ENCODE results near the gene PLA2R1.

PLA2R1 gene

DNA sequence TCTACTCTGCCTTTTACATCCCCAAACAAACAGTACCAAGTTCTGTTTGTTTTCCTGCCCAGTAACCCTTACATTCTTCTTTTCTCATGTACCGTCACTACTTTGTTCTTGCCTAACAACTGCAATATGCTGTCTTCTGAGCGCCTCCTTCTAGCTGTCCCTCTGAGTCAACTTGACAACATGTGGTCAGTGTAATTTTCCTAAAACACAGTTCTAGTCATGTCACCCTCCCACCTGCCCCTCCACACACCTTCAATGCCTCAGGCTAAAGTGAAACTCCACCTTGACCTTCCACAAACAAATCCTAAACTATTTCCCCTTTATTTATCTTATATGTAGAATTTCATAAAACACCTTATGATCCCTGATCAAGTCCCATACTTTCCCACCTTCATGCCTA is 139.9 kb downstream of the PLA2R1 start:
- no peak overlapping the region for H3K4ac ChIP-seq (ENCODE audit: low read depth in 1 of 2, low read length in 2 of 2)
- no peak overlapping the region for H4K8ac ChIP-seq (ENCODE audit: low read length)
- H3K9me3 ChIP-seq (ENCODE audit: control insufficient read depth, low read length) = no peaks in the 10 kb centered on the region
- H2BK12ac ChIP-seq (ENCODE audit: low read length in 2 of 2) = no peak overlapping the region
- H3K9ac ChIP-seq (ENCODE audit: low read length) = no peak overlapping the region
- no peaks in the 10 kb centered on the region for H3K79me1 ChIP-seq (replicated peaks; ENCODE audit: low read length, poor library complexity, severe bottlenecking)
- H3K23ac ChIP-seq (ENCODE audit: low read length in 2 of 2) = no peak overlapping the region
- WGBS = 79% methylated on average over 2 of the region's 2 CpGs
- no peak overlapping the region for H3K27ac ChIP-seq (ENCODE audit: low read length, poor library complexity, severe bottlenecking)
- DNase-seq = no peak
- H2BK15ac ChIP-seq (ENCODE audit: low read depth, poor library complexity, severe bottlenecking) = no peak overlapping the region
- peaks cover 3% of the 10 kb centered on the region for H3K4me1 ChIP-seq (ENCODE audit: control insufficient read depth, insufficient read depth, low read depth, low read length)
- no peak overlapping the region for H4K91ac ChIP-seq (ENCODE audit: low read length)
- no peak overlapping the region for H3K4me2 ChIP-seq (ENCODE audit: low read length, poor library complexity, severe bottlenecking)
- no peak overlapping the region for H3K14ac ChIP-seq (ENCODE audit: low read length in 2 of 2)
- no peak overlapping the region for H2AK5ac ChIP-seq (ENCODE audit: low read length, severe bottlenecking)
- H2BK120ac ChIP-seq (ENCODE audit: low read depth, low read length) = no peak overlapping the region
- no peak overlapping the region for H3K18ac ChIP-seq (ENCODE audit: low read depth in 1 of 2, low read length in 2 of 2)
- H2BK5ac ChIP-seq (ENCODE audit: low read depth, low read length, poor library complexity, severe bottlenecking) = no peak overlapping the region
- H2AFZ ChIP-seq (ENCODE audit: low read depth, low read length) = no peak overlapping the region
- H3K36me3 ChIP-seq (ENCODE audit: control insufficient read depth in 1 of 2, insufficient read depth in 2 of 2, low read depth in 1 of 2, low read length in 2 of 2) = no peaks in the 10 kb centered on the region
- H3K27me3 ChIP-seq (ENCODE audit: control insufficient read depth in 1 of 2, insufficient read depth in 1 of 2, low read length in 2 of 2) = no peaks in the 10 kb centered on the region
- no peak overlapping the region for H3K4me3 ChIP-seq (ENCODE audit: insufficient read depth in 1 of 2, low read depth in 1 of 2, low read length in 2 of 2)

DNA sequence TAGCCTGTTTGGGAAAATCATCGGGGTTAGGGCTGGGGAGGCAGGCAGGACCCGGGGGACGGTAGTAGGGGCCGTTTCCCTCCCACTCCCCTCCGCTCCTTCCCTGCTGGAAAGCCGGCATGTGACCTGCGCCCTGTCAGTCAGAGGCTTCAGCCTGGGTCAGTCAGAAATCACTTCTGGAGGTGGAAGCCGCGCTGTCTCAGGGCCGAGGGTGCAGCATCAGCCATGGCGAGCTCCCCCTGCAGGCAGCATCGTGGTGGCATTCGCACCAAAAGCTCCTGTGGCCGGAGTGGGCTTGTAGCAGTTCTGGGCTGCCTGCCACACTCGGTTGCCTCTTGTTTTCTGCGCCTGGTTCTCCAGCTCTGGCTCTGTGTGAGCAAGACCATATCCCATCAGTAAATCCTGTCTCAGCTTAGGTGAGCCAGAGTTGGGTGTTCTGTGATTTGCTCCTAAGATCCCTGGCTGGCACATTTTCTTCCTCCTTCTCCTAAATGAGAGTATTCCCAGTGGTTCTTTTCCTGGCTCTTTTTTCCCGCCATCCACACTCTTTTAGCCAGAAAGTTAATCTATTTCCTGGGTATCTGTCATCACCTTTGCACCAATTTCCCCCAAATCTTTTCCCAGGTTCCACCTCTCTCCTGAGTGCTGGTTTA is 140.5 kb downstream of the PLA2R1 start:
- Histone ChIP-seq H3K79me1 (replicated peaks; ENCODE audit: low read length, poor library complexity, severe bottlenecking) (no peaks in the 10 kb centered on the region), H2BK12ac (ENCODE audit: low read length in 2 of 2) (no peak overlapping the region), H2BK120ac (ENCODE audit: low read depth, low read length) (no peak overlapping the region), H3K4me2 (ENCODE audit: low read length, poor library complexity, severe bottlenecking) (peak overlapping the region; percentile 20), H2AFZ (ENCODE audit: low read depth, low read length) (no peak overlapping the region), H3K4me3 (ENCODE audit: insufficient read depth in 1 of 2, low read depth in 1 of 2, low read length in 2 of 2) (no peak overlapping the region), H4K8ac (ENCODE audit: low read length) (no peak overlapping the region), H3K14ac (ENCODE audit: low read length in 2 of 2) (no peak overlapping the region), H4K91ac (ENCODE audit: low read length) (no peak overlapping the region), H3K4me1 (ENCODE audit: control insufficient read depth, insufficient read depth, low read depth, low read length) (peaks cover 3% of the 10 kb centered on the region), H3K36me3 (ENCODE audit: control insufficient read depth in 1 of 2, insufficient read depth in 2 of 2, low read depth in 1 of 2, low read length in 2 of 2) (no peaks in the 10 kb centered on the region), H2BK5ac (ENCODE audit: low read depth, low read length, poor library complexity, severe bottlenecking) (no peak overlapping the region), H3K27me3 (ENCODE audit: control insufficient read depth in 1 of 2, insufficient read depth in 1 of 2, low read length in 2 of 2) (no peaks in the 10 kb centered on the region), H3K9ac (ENCODE audit: low read length) (peak overlapping the region; percentile 1), H3K27ac (ENCODE audit: low read length, poor library complexity, severe bottlenecking) (no peak overlapping the region), H3K4ac (ENCODE audit: low read depth in 1 of 2, low read length in 2 of 2) (no peak overlapping the region), H2AK5ac (ENCODE audit: low read length, severe bottlenecking) (no peak overlapping the region), H3K23ac (ENCODE audit: low read length in 2 of 2) (no peak overlapping the region), H3K18ac (ENCODE audit: low read depth in 1 of 2, low read length in 2 of 2) (no peak overlapping the region), H2BK15ac (ENCODE audit: low read depth, poor library complexity, severe bottlenecking) (no peak overlapping the region), H3K9me3 (ENCODE audit: control insufficient read depth, low read length) (no peaks in the 10 kb centered on the region)
- WGBS = 26% methylated on average over 16 of the region's 17 CpGs
- peak; percentile 46 for DNase-seq

DNA sequence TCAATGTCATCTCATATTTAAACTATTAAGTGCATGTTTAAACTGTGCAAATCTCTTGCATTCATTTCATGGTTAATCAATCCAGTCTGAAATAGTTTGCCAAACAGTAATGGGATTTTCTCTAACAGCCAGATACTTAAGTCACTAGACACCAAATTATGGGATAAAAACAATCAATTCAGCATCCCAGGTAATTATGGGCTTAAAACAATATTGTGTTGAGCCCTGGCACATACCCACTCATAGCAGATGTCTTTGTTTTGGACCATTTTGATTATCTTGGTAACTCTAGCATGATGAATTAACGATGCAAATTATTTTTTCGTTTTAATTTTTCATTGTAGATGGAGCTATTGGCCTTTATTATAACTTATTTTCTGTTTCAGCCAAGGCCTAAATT is 145.9 kb downstream of the PLA2R1 start:
- H3K27me3 ChIP-seq (ENCODE audit: control insufficient read depth in 1 of 2, insufficient read depth in 1 of 2, low read length in 2 of 2) = no peaks in the 10 kb centered on the region
- H3K4me3 ChIP-seq (ENCODE audit: insufficient read depth in 1 of 2, low read depth in 1 of 2, low read length in 2 of 2) = no peak overlapping the region
- H3K9ac ChIP-seq (ENCODE audit: low read length) = no peak overlapping the region
- H2AFZ ChIP-seq (ENCODE audit: low read depth, low read length) = no peak overlapping the region
- H2BK120ac ChIP-seq (ENCODE audit: low read depth, low read length) = no peak overlapping the region
- no peak overlapping the region for H2BK12ac ChIP-seq (ENCODE audit: low read length in 2 of 2)
- no peak overlapping the region for H3K27ac ChIP-seq (ENCODE audit: low read length, poor library complexity, severe bottlenecking)
- H3K4me1 ChIP-seq (ENCODE audit: control insufficient read depth, insufficient read depth, low read depth, low read length) = no peaks in the 10 kb centered on the region
- no peak overlapping the region for H3K4me2 ChIP-seq (ENCODE audit: low read length, poor library complexity, severe bottlenecking)
- no peak overlapping the region for H4K8ac ChIP-seq (ENCODE audit: low read length)
- no peak overlapping the region for H3K23ac ChIP-seq (ENCODE audit: low read length in 2 of 2)
- no peak overlapping the region for H2AK5ac ChIP-seq (ENCODE audit: low read length, severe bottlenecking)
- no peaks in the 10 kb centered on the region for H3K9me3 ChIP-seq (ENCODE audit: control insufficient read depth, low read length)
- no peak overlapping the region for H3K18ac ChIP-seq (ENCODE audit: low read depth in 1 of 2, low read length in 2 of 2)
- no peak overlapping the region for H2BK15ac ChIP-seq (ENCODE audit: low read depth, poor library complexity, severe bottlenecking)
- H2BK5ac ChIP-seq (ENCODE audit: low read depth, low read length, poor library complexity, severe bottlenecking) = no peak overlapping the region
- H3K4ac ChIP-seq (ENCODE audit: low read depth in 1 of 2, low read length in 2 of 2) = no peak overlapping the region
- H3K36me3 ChIP-seq (ENCODE audit: control insufficient read depth in 1 of 2, insufficient read depth in 2 of 2, low read depth in 1 of 2, low read length in 2 of 2) = no peaks in the 10 kb centered on the region
- H3K79me1 ChIP-seq (replicated peaks; ENCODE audit: low read length, poor library complexity, severe bottlenecking) = no peaks in the 10 kb centered on the region
- WGBS = 94% methylated on average over 2 of the region's 2 CpGs
- DNase-seq = no peak
- no peak overlapping the region for H3K14ac ChIP-seq (ENCODE audit: low read length in 2 of 2)
- no peak overlapping the region for H4K91ac ChIP-seq (ENCODE audit: low read length)

DNA sequence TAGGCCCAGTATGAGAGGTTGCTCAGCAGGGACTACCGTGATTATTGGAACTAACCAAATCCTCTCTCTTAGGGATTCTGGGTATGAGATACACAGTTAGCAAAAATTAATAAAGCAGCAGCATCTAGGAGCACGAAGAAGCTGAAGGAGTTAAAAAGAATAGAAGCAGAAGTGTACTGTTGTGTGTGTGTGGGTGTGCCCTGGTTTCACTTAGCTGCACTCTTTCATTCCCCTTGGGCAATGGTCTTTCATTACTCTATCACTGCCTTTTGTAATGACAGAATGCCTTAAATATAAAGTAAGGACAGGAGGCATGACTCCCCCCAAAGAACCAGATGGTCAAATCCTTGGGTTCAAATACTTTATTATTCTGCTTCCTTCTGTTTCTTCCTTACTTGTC is 148.5 kb downstream of the PLA2R1 start:
- no peak overlapping the region for H2BK5ac ChIP-seq (ENCODE audit: low read depth, low read length, poor library complexity, severe bottlenecking)
- H3K14ac ChIP-seq (ENCODE audit: low read length in 2 of 2) = no peak overlapping the region
- H2AFZ ChIP-seq (ENCODE audit: low read depth, low read length) = no peak overlapping the region
- no peak overlapping the region for H3K27ac ChIP-seq (ENCODE audit: low read length, poor library complexity, severe bottlenecking)
- no peak overlapping the region for H3K4me2 ChIP-seq (ENCODE audit: low read length, poor library complexity, severe bottlenecking)
- no peak overlapping the region for H3K4ac ChIP-seq (ENCODE audit: low read depth in 1 of 2, low read length in 2 of 2)
- no peak overlapping the region for H2AK5ac ChIP-seq (ENCODE audit: low read length, severe bottlenecking)
- H4K91ac ChIP-seq (ENCODE audit: low read length) = no peak overlapping the region
- no peak overlapping the region for H3K9ac ChIP-seq (ENCODE audit: low read length)
- DNase-seq = no peak
- H2BK15ac ChIP-seq (ENCODE audit: low read depth, poor library complexity, severe bottlenecking) = no peak overlapping the region
- no peak overlapping the region for H3K4me3 ChIP-seq (ENCODE audit: insufficient read depth in 1 of 2, low read depth in 1 of 2, low read length in 2 of 2)
- no peaks in the 10 kb centered on the region for H3K79me1 ChIP-seq (replicated peaks; ENCODE audit: low read length, poor library complexity, severe bottlenecking)
- H3K4me1 ChIP-seq (ENCODE audit: control insufficient read depth, insufficient read depth, low read depth, low read length) = no peaks in the 10 kb centered on the region
- H3K23ac ChIP-seq (ENCODE audit: low read length in 2 of 2) = no peak overlapping the region
- no peaks in the 10 kb centered on the region for H3K27me3 ChIP-seq (ENCODE audit: control insufficient read depth in 1 of 2, insufficient read depth in 1 of 2, low read length in 2 of 2)
- no peaks in the 10 kb centered on the region for H3K9me3 ChIP-seq (ENCODE audit: control insufficient read depth, low read length)
- 96% methylated on average over 2 of the region's 2 CpGs for WGBS
- H2BK12ac ChIP-seq (ENCODE audit: low read length in 2 of 2) = no peak overlapping the region
- no peaks in the 10 kb centered on the region for H3K36me3 ChIP-seq (ENCODE audit: control insufficient read depth in 1 of 2, insufficient read depth in 2 of 2, low read depth in 1 of 2, low read length in 2 of 2)
- no peak overlapping the region for H3K18ac ChIP-seq (ENCODE audit: low read depth in 1 of 2, low read length in 2 of 2)
- no peak overlapping the region for H2BK120ac ChIP-seq (ENCODE audit: low read depth, low read length)
- H4K8ac ChIP-seq (ENCODE audit: low read length) = no peak overlapping the region
